CD4-positive, CD25-positive, alpha-beta regulatory T cell (primary cell): ENCODE data around the gene ANKRD11. TPM values are rescaled to one million over a fixed set of nuclear protein-coding genes. Genes with fewer than 3 reads are reported as not detected.
"Not testable (repeated sequence)": the region's sequence is repeated elsewhere in the genome, so short reads cannot be mapped to it uniquely, and the experiment has no call there.

ENCODE experiments used
- ATAC-seq, 2 donors: fragments of 150-1000 bp; cut with Tn5 transposase; one replicate each; pipeline ENCODE4 v1.10.0; 2021; ENCODE audit warnings: low read depth in 2 of 2, moderate number of reproducible peaks in 2 of 2, moderate library complexity in 1 of 2
- DNase-seq, 3 donors: peaks; one replicate each; pipeline versions ENCODE4 v3.0.0 to v3.0.0-alpha.2; 2012 to 2022; ENCODE audit warnings: mixed read lengths in 1 of 3
- H3K27ac ChIP-seq: one replicate; pipeline ENCODE4 v1.7.0; 2013; ENCODE audit warnings: mild to moderate bottlenecking, low read length; ENCODE audit not compliant: insufficient read depth, poor library complexity, severe bottlenecking
- H3K27me3 ChIP-seq: one replicate; pipeline ENCODE4 v1.7.0; 2013; ENCODE audit warnings: low read length; ENCODE audit not compliant: control insufficient read depth, insufficient read depth
- H3K36me3 ChIP-seq: one replicate; pipeline ENCODE4 v1.7.0; 2013; ENCODE audit warnings: mild to moderate bottlenecking, low read length, moderate library complexity; ENCODE audit not compliant: control insufficient read depth, insufficient read depth
- H3K4me1 ChIP-seq: 2 replicates; pipeline ENCODE4 v1.7.0; 2013; ENCODE audit warnings: mild to moderate bottlenecking, low read length; ENCODE audit not compliant: insufficient read depth, control insufficient read depth, poor library complexity, severe bottlenecking
- H3K4me3 ChIP-seq: one replicate; pipeline ENCODE4 v1.7.0; 2013; ENCODE audit warnings: low read depth, mild to moderate bottlenecking, low read length, moderate library complexity
- H3K9me3 ChIP-seq, 2 experiments: 1 replicate in 1 of 2; 2 replicates in 1 of 2; pipeline ENCODE4 v1.7.0; 2013; ENCODE audit warnings: low read length in 2 of 2, mild to moderate bottlenecking in 1 of 2, moderate library complexity in 1 of 2; ENCODE audit not compliant: control insufficient read depth in 2 of 2
- H3K27ac Mint-ChIP-seq, 3 donors: one replicate each; pipeline ENCODE4 v1.8.0; 2020 to 2022; ENCODE audit warnings: mild to moderate bottlenecking in 3 of 3, mixed read lengths in 3 of 3, moderate library complexity in 2 of 3
- H3K27me3 Mint-ChIP-seq: one replicate; pipeline ENCODE4 v1.8.0; 2022; ENCODE audit warnings: mild to moderate bottlenecking, mixed read lengths
- H3K36me3 Mint-ChIP-seq: one replicate; pipeline ENCODE4 v1.8.0; 2020; ENCODE audit warnings: mixed read lengths
- H3K4me1 Mint-ChIP-seq, 4 donors: one replicate each; pipeline ENCODE4 v1.8.0; 2020 to 2022; ENCODE audit warnings: mixed read lengths in 4 of 4, mild to moderate bottlenecking in 1 of 4
- H3K4me3 Mint-ChIP-seq, 4 donors: one replicate each; pipeline ENCODE4 v1.8.0; 2020 to 2022; ENCODE audit warnings: mild to moderate bottlenecking in 4 of 4, mixed read lengths in 4 of 4, moderate library complexity in 3 of 4
- H3K9me3 Mint-ChIP-seq, 7 donors: one replicate each; pipeline ENCODE4 v1.8.0; 2020 to 2022; ENCODE audit warnings: mixed read lengths in 7 of 7, mild to moderate bottlenecking in 3 of 7, moderate library complexity in 2 of 7
- polyA plus RNA-seq, 4 donors: library from polyadenylated mRNA; unstranded; fragments of 300-500 nt; fragmentation: Illumina TruSeq; gene quantifications; one replicate each; pipeline ENCODE4 v1.2.3, GENCODE V29; 2021
- total RNA-seq: library from RNA; stranded (reverse); gene quantifications from one replicate; pipeline ENCODE4 v1.2.3, GENCODE V29; 2022

The ANKRD11 gene
- total and polyA plus RNA-seq, 5 donors from 2014 or later: 8.7 to 323 (median 18.6) TPM

DNA sequence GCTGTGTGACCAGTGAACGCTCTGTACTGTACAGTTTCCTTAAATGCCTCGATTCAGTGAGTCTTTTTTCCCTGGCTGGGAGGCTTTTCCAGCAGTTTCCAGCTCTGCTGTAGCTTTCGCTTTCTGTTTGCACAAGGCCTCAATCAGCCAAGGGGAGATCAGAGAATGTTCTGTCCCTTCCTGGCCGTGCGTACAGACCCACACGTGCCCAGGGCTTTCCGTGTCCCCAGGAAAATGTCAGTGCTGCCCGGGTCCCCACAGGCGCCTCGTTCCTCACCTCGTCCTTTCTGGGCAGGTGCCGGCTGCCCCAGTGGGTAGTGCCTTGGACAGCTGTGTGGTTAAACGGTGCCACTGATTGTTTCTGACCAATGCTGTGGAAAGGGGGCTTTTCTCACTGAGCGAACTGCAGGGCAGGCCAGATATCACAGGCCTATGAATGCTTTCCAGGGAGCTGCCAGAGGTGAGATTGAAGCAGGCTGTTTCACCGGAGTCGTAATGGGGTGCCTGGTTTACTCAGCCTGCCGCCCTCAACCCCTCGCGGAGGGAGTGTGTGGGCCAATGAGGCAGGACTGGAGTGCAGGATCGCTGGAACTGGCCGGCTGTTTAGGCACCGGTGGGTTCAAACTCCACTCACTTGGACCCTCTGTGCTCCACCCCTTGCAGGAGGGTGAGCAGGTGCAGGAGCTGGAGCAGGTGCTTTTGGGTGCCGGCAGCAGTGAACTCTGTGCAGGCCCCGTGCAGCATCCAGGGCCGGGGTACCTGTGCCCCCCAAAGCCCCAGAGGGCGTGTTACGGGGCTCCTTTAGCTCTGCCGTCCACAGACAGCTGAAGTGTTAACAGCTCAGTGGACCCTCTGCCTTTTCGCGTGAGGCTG, 228.4 kb downstream of the ANKRD11 start:
- Mint-ChIP-seq H3K4me1 (peaks cover 5 to 15% (median 11%) of the 10 kb centered on the region in 4 donors), H3K27ac (peak overlapping the region in 2 of 3 donors; percentile 21 to 64), H3K27me3 (peaks cover 19% of the 10 kb centered on the region), H3K36me3 (no peaks in the 10 kb centered on the region), H3K4me3 (peak overlapping the region in 2 of 4 donors; percentile 14 to 65), H3K9me3 (peaks cover 0 to 6% (median 0%) of the 10 kb centered on the region in 7 donors)
- Histone ChIP-seq H3K4me1 (peaks cover 9% of the 10 kb centered on the region), H3K27ac (no peak overlapping the region), H3K36me3 (peaks cover 4% of the 10 kb centered on the region), H3K27me3 (peaks cover 5% of the 10 kb centered on the region), H3K9me3 (no peaks in the 10 kb centered on the region), H3K4me3 (no peak overlapping the region)
- ATAC-seq: no peak
- no peak for DNase-seq

DNA sequence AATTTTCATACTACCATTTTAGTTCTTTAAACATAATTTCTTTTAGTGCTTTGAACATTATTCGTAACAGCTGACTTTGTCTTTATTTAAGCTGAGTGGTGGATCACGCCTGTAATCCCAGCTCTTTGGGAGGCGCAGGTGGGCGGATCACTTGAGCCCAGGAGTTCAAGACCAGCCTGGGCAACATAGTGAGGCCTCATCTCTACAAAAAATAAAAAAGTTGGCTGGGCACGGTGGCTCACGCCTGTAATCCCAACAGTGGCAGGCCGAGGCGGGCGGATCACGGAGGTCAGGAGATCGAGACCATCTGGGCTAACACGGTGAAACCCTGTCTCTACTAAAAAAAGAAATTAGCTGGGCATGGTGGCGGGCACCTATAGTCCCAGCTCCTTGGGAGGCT, 230.5 kb downstream of the ANKRD11 start:
- H3K27me3 Mint-ChIP-seq: peaks cover 29% of the 10 kb centered on the region
- not testable (repeated sequence) for H3K36me3 Mint-ChIP-seq, H3K4me3 ChIP-seq, ATAC-seq, H3K9me3 Mint-ChIP-seq, DNase-seq, H3K27ac Mint-ChIP-seq, H3K4me3 Mint-ChIP-seq, H3K27me3 ChIP-seq, H3K27ac ChIP-seq, H3K9me3 ChIP-seq, H3K36me3 ChIP-seq
- peaks cover 15% of the 10 kb centered on the region for H3K4me1 ChIP-seq
- H3K4me1 Mint-ChIP-seq: peaks cover 5 to 22% (median 13%) of the 10 kb centered on the region in 4 donors

DNA sequence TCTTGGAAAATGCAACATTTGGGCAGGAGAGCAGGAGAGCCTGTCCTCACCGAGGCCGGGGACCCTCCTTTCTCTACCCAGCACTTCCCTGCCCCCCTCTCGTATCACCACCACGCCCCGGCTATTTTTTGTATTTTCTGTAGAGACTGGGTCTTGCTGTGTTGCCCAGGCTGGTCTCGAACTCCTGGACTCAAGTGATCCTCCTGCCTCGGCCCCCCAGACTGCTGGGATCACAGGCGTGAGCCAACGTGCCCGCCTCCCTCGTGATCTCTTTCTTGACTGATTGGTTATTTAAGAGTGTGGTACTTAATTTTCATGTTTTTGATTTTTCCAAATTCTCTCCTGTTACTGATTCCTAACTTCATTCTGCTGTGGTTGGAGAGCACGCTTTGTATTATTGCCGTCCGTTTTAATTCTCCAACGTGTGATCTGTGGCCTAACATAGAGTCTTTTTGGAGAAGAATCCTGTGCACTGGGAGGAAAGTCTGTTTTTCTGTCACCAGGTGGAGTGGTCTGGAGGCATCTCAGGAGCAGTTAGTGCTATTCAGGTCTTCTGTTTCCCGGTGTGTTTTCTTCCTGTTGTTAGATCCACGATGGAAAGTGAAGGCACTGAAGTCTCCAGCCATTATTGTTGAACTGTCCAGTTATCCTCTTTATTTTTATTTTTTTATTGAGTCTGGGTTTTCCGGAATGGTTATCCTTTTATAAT, 232.4 kb downstream of the ANKRD11 start:
- Histone ChIP-seq H3K4me1 (peaks cover 15% of the 10 kb centered on the region), H3K27ac (no peak overlapping the region), H3K27me3 (peaks cover 5% of the 10 kb centered on the region), H3K9me3 (no peaks in the 10 kb centered on the region), H3K36me3 (no peaks in the 10 kb centered on the region), H3K4me3 (no peak overlapping the region)
- no peak for ATAC-seq
- Mint-ChIP-seq H3K4me1 (peaks cover 5 to 22% (median 14%) of the 10 kb centered on the region in 4 donors), H3K27ac (peak overlapping the region; percentile 5 to 76 (median 50)), H3K36me3 (no peaks in the 10 kb centered on the region), H3K27me3 (peaks cover 29% of the 10 kb centered on the region), H3K4me3 (peak overlapping the region; percentile 17 to 81 (median 71)), H3K9me3 (peaks cover 0 to 2% (median 0%) of the 10 kb centered on the region in 7 donors)
- no peak for DNase-seq

DNA sequence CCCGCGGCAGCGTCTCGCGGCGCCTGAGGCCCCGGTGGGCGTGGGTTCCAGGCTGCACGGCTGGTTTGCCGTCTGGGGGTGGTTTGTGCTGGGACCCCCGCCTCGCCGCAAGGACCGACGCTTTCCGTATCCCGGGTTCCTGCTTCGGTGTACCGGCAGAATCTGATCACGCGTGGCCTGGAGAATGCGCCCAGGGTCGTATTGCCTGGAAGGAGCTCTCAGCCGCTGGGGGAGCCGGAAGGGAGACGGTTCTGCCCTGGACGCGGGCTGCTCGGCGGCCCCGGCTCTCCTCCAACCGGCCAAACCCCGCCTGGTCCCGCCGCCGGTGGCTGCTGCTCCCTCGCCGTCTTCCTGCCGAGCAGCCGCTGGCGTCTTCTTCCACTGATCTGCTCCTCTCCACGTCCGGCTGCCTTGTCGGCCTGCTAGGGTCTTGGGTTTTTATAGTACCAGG, 233.1 kb downstream of the ANKRD11 start:
- ATAC-seq: no peak
- Histone ChIP-seq H3K4me1 (peaks cover 15% of the 10 kb centered on the region), H3K27me3 (peaks cover 5% of the 10 kb centered on the region), H3K9me3 (no peaks in the 10 kb centered on the region), H3K4me3 (no peak overlapping the region), H3K36me3 (no peaks in the 10 kb centered on the region), H3K27ac (no peak overlapping the region)
- peak overlapping the region; percentile 17 to 78 (median 66) for H3K4me3 Mint-ChIP-seq
- DNase-seq: peak in 1 of 3 donors; percentile 14
- peaks cover 35% of the 10 kb centered on the region for H3K27me3 Mint-ChIP-seq
- H3K9me3 Mint-ChIP-seq: peaks cover 0 to 2% (median 0%) of the 10 kb centered on the region in 7 donors
- H3K36me3 Mint-ChIP-seq: no peaks in the 10 kb centered on the region
- H3K4me1 Mint-ChIP-seq: peaks cover 5 to 24% (median 15%) of the 10 kb centered on the region in 4 donors
- peak overlapping the region; percentile 5 to 76 (median 50) for H3K27ac Mint-ChIP-seq

DNA sequence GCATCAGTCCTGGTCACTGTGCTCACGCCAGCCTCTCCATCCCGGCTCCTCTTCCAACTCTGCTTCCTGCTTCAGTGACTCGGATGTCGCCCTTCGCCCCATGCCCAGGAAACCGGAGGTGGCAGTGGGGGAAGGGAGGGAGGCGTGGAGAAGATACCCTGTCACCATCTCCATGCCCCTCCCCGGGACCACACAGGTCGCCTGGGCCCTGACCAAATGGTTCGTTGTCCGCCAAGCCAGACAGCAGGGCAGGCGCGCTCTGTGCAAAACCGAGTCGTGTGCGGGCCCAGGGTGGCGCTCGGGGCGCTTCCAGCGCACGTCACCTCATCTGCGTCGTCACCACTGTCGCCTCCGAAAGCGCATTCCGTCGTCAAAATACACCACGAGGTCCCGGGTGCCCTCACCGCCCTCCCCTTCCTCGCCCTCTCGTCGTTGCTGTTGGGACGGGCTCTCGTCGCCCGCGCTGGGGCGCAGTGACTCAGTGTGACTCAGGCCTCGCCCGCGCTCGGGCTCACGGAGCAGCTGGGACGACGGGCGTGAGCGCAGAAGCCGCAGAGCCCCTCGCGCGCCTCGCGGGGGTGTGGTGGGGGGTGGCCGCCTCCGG, 233.6 kb downstream of the ANKRD11 start:
- Mint-ChIP-seq H3K4me3 (peak overlapping the region in 3 of 4 donors; percentile 49 to 79 (median 58)), H3K4me1 (peaks cover 5 to 27% (median 15%) of the 10 kb centered on the region in 4 donors), H3K36me3 (no peaks in the 10 kb centered on the region), H3K27me3 (peaks cover 36% of the 10 kb centered on the region), H3K27ac (peak overlapping the region in 1 of 3 donors; percentile 88), H3K9me3 (peaks cover 0 to 2% (median 0%) of the 10 kb centered on the region in 7 donors)
- Histone ChIP-seq H3K4me1 (peaks cover 15% of the 10 kb centered on the region), H3K4me3 (no peak overlapping the region), H3K36me3 (no peaks in the 10 kb centered on the region), H3K27me3 (peaks cover 5% of the 10 kb centered on the region), H3K27ac (no peak overlapping the region), H3K9me3 (no peaks in the 10 kb centered on the region)
- peak; percentile 62 to 71 (median 62) for DNase-seq
- peak; percentile 90 to 94 for ATAC-seq

DNA sequence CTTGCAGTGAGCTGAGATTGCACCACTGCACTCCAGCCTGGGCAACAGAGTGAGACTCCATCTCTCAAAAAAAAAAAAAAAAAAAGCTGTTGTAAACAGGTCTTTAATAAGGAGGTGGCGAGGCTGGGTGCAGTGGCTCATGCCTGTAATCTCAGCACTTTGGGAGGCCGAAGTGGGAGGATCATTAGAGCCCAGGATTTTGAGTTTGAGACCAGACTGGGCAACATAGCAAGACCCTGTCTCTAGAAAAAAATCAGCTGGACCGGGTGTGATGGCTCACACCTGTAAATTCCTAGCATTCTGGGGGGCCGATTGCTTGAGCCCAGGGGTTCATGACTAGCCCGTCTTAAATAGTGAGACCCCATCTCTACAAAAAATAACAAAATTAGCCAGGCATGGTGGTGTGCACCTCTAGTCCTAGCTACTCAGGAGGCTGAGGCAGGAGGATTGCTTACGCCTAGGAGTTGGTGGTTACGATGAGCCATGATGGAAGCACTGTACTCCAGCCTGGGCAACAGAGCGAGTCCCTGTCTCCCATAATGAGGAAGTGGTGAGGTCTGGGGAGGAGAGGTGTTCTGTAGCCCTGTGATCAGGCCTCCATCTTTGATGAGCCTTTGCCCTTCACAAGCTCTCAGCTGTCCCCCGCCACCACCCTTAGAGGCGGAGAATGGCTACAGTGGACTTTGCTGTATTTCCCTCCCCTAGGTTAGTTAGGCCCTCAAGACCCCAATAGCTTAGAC, 236.6 kb downstream of the ANKRD11 start:
- Histone ChIP-seq H3K27me3 (peaks cover 5% of the 10 kb centered on the region), H3K4me3 (no peak overlapping the region), H3K36me3 (no peaks in the 10 kb centered on the region), H3K9me3 (peaks cover 6 to 10% of the 10 kb centered on the region in 2 experiments), H3K4me1 (peaks cover 15% of the 10 kb centered on the region), H3K27ac (no peak overlapping the region)
- no peak overlapping the region for H3K4me3 Mint-ChIP-seq
- peaks cover 42% of the 10 kb centered on the region for H3K27me3 Mint-ChIP-seq
- H3K4me1 Mint-ChIP-seq: peaks cover 5 to 33% (median 19%) of the 10 kb centered on the region in 4 donors
- ATAC-seq: no peak
- peaks cover 0 to 8% (median 4%) of the 10 kb centered on the region in 7 donors for H3K9me3 Mint-ChIP-seq
- no peak for DNase-seq
- H3K36me3 Mint-ChIP-seq: peaks cover 3% of the 10 kb centered on the region
- H3K27ac Mint-ChIP-seq: no peak overlapping the region
